Measurements from ENCODE around the gene OR4F6.
A peak's percentile ranks its signal among the peaks of the same experiment; 100 is the strongest.
"Not testable (repeated sequence)": the region's sequence is repeated elsewhere in the genome, so short reads cannot be mapped to it uniquely, and the experiment has no call there.

The OR4F6 gene, protein sequence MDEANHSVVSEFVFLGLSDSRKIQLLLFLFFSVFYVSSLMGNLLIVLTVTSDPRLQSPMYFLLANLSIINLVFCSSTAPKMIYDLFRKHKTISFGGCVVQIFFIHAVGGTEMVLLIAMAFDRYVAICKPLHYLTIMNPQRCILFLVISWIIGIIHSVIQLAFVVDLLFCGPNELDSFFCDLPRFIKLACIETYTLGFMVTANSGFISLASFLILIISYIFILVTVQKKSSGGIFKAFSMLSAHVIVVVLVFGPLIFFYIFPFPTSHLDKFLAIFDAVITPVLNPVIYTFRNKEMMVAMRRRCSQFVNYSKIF

DNA sequence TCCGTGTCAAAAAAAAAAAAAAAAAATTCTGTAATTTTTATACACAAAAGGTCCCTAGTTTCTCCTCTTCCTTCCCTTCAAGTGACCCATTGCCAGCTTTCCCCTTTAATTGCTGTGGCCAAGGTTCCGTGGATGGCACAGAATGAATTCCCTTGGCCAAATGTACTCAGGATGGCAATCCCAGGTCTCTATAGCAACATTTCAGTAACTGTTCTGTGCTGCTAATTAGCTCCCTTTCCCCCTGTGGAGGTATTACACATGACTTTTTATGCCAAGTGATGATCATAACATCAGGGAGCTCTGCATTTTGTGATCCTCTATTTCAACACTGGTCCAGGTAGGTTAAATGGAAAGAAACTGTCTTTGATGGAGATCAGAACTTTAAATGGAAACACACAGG is at the start of gene OR4F6:
Gene OR4F6, plus strand, starts transcription at position 301 of the 400 bp plus-strand sequence. CDS start 2,211 bp downstream, outside the sequence.
- no peak for DNase-seq (ENCODE audit: low read depth)

DNA sequence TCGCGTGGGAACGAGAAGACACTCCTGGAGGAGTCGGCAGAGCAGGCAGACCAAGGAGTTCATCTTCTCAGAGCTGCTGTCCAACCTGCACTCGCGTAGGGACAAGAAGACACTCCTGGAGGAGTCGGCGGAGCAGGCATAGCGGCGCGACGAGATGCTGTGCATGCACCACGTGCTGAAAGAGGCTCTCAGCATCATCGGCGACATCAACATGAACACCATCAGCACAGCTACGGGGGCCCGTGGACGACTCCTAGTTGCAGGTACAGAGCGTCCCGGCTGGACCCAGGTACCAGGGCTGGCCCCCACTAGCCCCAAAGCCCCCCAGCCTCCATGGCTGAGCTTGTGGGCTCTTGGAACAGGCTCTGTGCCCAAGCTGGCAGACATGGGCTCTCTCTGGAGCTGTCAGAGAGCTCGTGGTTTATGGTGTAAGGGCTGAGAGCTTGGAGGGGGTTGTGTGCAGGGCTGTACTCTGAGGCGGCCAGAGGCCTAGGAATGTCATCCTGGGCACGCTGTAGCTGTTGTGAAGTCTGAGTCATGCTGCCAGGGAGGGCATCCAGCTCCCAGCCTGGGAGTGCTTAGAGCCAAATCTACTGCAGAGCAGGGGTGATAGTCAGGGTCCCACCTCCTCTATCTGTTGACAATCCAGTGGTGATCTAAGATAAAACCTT is 38.5 kb upstream of the OR4F6 start:
- peak; percentile 23 for DNase-seq (ENCODE audit: low read depth)

DNA sequence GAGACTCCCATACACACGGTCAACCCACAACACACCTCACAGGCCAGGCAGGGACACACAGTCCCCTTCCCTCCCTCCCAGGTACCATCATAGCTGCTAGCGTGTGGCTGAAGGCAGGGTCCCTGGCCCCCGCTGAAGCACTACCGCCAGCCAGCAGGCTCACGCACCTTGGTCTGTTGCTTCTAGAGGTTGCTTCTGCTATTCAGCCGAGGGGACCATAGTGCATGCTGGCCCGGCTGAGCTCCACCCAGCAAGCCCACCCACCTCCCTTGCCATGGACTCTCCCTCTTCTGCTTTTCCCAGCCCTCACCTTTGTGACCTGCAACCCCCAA is 38.0 kb upstream of the OR4F6 start:
- not testable (repeated sequence) for DNase-seq (ENCODE audit: low read depth)

DNA sequence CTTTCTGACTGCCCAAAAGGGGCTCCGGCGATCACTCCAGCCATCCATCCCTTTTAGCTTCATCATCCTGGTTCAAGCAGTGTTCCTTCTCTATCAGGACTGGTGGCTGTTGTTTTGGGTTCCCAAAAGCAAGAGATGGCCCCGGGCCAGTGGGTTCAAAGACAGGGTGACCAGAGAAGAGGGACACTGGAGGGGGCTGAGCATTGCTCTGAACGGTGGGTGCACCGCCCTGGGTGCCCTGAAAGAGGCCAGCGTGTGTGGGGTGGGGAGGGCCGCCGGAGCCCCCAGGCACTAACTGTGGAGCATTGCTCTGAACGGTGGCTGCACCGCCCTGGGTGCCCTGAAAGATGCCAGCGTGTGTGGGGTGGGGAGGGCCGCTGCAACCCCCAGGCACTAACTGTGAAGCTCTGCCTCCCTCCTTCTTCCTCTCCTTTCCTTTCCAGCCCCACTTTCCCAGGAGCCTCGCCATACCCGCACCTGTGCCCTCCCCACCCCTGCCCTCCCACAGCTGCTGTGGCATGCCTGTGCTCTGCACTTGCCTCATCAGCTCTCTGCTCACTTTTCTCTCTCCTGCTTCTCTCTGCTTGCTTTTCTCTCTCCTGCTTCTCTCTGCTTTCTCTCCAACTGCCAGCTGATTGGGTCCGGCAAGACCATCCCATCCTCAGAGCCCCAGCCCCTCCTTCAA is 37.4 kb upstream of the OR4F6 start:
- DNase-seq (ENCODE audit: low read depth) = no peak

DNA sequence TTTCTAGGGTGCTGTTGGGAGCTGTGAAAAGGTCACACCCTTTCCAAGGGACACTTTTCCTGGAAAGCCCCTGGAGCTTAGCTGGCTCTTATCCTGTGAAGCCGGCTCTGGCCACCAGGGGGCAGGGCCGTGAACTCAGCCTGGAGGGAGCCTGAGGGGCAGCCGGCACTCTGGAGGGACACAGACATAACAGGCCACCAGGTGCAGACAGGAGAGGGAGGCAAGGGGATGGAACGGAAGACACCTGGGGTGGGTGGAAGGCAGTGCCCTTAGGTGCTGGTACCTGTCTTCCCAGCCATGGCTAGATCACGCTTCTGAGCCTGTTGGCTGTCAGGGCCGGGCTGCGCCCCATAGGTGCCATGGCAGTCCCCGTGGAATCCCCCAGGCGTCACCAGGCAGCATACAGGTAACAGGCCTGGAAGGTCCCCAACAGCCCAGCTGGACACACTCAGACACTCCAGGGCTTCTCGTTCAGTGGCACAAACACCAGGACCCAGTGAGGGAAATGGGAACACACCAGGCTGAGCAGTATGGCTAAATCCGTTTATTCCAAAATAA is 36.1 kb upstream of the OR4F6 start:
- DNase-seq (ENCODE audit: low read depth) = not testable (repeated sequence)

DNA sequence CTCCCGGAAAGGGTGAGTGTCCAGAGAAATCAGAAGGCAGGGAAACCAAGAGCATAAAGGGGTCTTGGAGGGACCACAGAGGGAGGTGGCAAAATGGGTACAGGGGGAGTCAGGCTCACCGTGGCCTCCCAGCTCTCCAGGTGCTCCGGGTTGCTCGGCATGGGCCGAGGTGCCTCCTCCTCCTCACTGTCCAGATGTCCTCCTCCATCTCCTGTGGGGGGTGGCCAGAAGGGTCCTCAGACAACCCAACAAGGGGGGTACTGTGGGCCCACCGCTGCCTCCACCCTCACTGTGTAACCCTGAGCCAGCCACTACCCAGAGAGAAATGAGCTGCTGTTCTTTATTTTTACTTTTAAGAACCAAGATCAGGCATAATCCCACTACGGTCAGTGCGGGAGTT is 30.4 kb upstream of the OR4F6 start:
- DNase-seq (ENCODE audit: low read depth) = no peak

DNA sequence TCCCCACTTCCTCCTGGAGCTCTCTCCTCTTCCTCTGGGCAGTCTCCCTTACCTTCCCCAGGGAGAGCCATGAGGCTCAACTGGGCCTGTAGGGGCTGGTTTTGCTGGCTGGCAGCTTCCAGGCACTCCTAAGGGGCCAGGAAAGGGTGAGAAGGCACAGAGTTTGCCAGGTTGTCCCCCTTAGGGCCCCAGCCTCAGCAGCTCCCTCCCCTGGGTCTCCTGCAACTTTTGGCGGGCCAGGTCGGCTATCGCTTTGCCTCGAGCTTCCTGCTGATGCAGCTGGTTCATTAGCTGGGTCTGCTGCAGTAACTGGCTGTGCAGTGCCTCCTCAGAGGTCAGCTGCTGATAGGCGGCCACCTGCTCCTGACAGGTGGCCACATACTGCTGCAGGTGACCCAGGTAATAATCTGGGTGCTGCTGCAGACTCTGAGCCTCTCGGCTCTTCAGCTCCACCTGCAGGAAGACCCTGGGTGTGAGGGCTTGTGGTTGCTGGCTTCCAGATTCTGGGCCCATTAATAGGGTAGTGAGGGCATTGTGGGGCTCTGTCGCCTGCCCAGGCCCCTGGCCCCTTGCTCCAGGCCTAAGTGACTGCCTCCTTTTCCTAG is 29.7 kb upstream of the OR4F6 start:
- DNase-seq (ENCODE audit: low read depth) = no peak

DNA sequence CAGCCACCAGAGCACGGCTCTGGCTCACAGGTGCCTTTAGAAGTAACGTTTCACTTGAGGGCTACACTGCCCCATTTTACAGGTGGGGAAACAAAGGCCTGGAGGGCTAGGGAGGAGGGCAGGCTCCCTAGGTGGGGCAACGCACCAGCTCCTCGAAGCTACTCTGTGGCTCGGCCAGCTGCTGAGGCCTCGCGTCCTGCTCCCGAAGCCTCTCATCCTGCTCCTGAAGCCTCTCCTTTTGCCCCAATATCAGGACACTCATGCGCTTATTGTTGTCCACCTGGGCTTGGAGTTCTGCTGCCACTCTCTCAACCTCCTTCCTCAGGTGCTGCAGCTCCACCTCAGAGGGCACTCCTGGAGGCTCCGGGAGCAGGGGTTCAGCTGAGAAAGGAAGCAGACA is 28.2 kb upstream of the OR4F6 start:
- DNase-seq (ENCODE audit: low read depth) = no peak

DNA sequence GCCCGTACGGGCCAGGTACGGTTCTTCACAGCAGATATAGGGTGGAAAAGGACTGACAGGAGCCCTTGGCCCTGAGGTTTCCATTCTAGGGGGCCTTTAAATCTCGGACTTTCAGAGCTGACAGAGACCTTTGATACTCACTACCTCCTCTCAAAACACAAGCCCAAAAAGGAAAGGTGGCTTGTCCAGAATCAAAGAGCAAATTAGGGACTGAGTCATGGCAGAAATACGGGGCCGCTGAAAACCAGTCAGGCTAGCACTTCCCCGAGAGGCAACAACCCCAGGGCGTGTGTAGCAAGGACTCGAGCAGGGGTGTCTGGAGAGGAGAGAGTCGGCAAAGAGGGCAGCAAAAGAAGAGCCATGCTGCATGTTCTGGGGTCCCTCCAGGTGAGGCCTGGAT is 24.7 kb upstream of the OR4F6 start:
- not testable (repeated sequence) for DNase-seq (ENCODE audit: low read depth)

DNA sequence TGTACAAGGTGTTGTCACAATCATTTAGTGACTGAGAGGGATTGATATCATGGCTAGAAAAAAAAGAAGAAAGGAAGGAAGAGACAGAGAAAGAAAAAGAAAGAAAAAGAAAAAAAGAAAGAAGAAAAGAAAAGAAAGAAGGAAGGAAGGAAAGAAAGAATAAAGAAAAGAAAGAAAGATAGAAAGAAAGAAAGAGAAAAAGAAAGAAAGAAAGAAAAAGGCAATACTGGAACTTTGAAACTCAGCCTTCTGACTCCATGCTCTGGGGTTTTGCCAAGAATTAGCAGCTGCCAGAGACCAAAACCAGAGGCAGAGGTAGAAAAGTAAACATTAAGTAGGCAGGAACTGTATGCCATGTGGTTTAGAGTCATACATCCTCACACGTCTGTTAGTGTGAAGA is 23.1 kb upstream of the OR4F6 start:
- peak; percentile 27 for DNase-seq (ENCODE audit: low read depth)

DNA sequence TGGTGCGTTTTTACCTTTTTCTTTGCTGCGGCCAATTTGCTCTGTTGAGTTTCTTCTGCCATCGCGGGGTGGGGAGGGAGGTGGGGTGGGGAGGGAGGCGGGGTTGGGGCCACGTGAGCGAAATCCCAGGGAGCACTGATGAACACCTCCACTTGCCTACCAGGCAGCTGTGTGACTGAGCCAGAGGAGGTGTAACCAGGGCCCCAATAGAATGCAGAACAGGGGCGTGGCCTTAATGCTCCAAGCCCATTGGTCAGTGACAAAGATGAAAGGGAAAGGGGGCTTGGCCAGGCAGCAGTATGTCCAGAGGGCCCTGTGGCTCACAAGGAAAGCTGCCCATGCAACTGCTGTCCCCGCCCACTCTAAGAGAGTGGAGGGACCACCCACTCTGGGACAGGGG is 21.4 kb upstream of the OR4F6 start:
- DNase-seq (ENCODE audit: low read depth) = no peak

DNA sequence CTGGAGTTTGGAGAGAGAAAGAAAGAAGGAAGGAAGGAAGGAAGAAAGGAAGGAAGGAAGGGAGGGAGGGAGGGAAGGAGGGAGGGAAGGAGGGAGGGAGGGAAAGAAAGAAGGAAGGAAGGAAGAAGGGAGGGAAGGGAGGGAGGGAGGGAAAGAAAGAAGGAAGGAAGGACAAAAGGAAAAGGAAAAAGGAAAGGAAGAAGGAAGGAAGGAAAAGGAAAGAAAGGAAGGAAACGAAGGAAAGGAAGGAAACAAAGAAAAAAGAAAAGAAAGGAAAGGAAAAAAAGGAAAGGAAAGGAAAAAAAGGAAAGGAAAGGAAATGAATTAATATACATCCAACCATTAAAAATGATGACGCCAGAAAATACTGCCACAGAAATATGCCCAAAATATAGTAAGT is 18.7 kb upstream of the OR4F6 start:
- DNase-seq (ENCODE audit: low read depth) = no peak

DNA sequence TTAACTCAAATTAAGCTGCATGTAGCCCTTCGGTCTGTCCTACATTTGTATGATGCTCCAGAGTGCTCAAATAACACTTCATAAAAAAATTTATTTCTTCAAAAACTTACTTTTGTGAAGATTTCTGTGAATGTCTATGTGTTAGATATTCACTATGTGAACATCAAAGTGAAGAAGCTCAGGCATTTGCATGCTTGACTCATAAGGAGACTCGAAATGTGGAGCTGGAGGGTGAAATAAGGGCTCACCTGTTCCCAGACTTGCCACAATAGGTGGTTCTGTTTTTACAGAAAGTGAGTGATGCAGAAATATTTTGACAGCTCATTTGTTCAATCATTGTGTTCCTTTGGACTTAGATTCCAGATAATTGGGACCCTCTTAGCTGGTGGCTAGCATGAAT is 16.9 kb upstream of the OR4F6 start:
- not testable (repeated sequence) for DNase-seq (ENCODE audit: low read depth)

DNA sequence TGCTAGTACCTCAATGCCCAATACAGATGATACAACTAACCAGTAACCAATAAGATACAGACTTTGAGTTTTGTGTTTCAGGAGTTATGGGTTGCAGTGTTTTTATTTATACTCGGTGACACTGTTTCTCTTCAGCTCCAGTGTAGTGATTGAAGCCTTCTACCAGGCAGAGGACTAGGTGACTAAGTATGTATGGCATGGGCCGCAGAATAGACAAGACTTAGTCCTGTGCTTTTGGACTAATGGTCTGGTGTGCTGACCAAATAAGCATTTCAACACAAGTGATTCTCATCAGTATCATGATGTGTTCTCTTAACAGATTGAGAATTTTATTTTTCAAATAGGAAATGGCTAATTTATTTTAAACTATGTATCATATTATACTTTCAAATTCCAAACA is 15.3 kb upstream of the OR4F6 start:
- not testable (repeated sequence) for DNase-seq (ENCODE audit: low read depth)

DNA sequence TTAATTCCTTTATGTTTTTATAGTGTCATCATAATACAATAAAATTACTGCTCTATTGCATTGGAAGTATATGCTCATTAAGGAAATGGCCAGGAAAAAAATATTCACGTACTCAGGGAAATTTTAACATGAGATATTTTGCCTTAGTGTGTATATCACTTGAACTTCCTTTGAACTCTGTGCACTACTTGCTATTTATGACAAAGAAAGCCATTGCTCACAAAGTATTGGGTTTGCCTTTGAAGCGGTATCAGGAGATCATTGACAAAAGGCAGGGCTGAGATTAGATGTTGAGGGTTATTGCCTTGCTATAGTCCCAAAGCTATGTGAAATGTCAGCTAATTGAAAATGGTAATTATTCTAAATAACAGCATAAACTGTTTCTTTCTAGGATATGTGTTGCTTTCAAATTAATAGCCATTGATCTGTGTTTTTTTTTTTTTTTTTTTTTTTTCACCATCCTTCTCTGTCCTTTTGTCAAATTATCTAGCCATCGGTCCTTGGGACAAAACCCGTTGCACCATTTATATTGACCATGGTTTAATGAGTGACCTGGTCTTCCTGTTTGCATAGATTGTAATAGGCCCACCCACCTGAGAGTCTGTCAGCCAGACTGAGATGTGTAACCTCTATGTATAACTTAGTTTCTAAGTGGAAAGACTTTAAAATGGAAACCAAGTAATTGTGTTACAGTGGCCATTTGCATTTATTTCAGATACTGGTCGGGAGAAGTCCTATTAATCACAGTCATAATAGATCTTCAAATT is 14.6 kb upstream of the OR4F6 start:
- not testable (repeated sequence) for DNase-seq (ENCODE audit: low read depth)

DNA sequence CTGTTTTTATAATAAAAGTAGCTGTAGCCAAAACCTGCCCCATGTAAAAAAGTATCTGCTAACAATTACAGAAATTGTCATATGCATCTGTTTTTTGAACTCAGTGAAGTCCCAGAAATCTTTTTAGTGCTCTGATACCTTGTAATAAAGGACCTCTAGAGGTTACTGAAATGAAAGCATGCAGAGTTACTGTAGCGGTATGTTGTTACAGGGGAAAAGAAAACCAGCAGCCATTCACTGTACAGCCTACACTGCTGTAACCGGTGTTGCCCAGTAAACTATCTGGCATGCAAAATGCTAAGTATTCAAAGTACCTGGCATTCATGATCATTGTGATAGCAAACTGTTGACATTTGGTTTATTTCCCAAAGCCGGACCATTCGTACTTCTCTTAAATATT is 12.6 kb upstream of the OR4F6 start:
- not testable (repeated sequence) for DNase-seq (ENCODE audit: low read depth)

DNA sequence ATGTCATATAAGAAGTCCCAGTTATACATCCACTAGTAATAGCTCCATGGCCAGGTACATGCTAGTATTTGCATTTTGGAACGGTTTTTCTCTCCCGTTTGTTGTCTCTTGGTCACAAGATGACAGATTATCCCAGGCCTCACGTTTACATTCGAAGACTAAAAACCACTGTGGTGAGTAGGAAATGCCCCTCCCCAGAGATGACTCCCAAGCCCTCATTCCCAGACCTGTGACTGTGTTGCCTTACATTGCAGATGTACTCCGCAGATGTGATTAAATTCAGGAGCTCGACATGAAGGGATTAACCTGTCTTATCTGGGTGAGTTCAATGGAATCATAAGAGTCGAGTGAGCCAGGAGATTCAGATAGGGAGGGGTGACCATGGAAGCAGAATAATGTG is 9.3 kb upstream of the OR4F6 start:
- not testable (repeated sequence) for DNase-seq (ENCODE audit: low read depth)

DNA sequence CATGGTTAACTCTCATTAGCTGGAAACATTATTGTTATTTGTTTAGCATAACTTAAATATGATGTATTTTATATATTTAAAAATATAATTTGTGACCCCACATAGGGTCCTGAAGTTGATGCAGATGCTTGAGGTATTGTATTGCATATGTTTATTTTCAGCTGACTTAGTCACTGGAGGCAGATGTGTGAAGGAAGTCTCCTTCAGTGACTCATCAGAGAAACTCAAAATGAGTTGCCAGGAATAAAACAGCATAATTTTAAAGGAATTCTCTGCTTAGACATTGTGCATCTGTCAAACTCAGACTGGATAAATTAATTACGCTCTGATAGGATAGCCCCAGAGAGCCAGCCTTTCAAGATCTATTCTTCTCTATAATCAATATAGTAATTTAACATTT is 7.9 kb upstream of the OR4F6 start:
- peak; percentile 73 for DNase-seq (ENCODE audit: low read depth)

DNA sequence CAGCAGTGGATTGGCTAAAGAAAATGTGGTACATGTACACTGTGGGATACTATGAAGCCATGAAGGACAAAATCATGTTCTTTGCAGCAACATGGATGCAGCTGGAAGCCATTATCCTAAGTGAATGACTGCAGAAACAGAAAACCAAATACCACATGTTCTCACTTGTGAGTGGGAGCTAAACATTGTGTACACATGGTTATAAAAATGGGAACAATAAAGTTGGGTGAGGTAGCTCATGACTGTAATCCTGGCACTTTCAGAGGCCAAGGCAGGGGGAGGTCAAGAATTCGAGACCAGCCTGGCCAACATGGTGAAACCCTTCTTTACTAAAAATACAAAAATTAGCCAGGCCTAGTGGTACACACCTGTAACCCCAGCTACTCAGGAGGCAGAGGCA is 3.6 kb upstream of the OR4F6 start:
- DNase-seq (ENCODE audit: low read depth) = no peak

DNA sequence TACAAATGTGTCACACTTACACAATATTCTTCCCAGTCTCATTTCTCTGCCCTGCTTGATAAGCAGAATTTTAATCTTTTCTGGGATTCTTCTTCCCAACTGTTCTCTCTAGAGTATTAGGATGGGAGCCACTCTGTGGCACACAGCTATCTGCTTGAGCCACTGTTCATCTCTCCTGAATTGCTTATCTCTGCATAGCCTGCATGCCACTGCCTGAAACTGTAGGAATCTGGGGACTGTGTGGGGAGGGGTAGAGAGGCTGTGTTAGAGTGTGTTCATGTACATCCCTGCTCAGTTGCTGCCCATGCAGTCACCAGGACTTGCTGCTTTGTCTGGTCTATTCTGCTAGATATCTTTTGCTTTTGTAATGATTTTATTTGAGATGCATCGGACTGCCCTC is 2.3 kb upstream of the OR4F6 start:
- DNase-seq (ENCODE audit: low read depth) = no peak

DNA sequence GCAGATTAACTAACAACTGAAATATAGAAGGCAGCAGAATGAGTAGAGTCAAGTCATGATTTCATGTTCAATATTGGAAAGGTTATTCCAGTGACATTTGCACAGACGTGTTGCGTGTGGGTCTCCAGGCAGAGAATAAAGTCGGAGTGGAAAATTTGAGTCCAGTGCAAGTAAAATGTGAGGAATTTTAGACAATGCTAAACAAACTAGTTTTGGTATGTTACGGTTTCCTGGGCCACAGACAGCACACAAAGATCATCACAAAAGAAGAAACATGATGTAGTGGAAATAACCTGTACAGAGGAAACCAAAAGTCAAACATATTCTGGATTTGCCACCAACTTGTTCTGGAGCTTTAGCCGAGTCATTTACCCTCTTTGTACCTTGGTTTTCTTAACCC is 367 bp downstream of the OR4F6 start:
- peak; percentile 29 for DNase-seq (ENCODE audit: low read depth)

DNA sequence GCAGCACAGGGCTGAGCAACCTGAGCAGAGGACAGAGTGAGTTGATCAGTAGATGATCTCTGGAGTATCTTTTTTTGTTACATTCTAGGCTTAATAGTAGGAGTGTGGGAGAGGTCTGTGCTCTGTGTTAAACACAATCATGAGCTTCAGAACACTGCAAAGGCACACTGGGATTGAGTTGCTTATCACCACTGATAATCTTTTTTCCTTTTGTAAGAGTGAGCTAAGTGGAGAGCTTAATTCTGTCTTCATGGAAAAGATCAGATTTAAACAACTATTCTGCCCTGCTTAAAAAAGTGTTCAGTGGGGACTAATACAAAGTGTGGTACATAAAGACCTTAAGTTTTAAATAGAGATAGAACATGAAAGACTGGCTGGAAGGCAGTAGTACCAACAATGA is 1.1 kb downstream of the OR4F6 start:
- DNase-seq (ENCODE audit: low read depth) = no peak
